HPDE6-E6E7 (cell line): Measurements from ENCODE around the gene CD274.

ENCODE experiments used
- DNase-seq: peaks from one replicate; pipeline ENCODE4 v3.0.0; 2011; ENCODE audit warnings: missing footprints; ENCODE audit errors: extremely low spot score

Gene CD274

DNA sequence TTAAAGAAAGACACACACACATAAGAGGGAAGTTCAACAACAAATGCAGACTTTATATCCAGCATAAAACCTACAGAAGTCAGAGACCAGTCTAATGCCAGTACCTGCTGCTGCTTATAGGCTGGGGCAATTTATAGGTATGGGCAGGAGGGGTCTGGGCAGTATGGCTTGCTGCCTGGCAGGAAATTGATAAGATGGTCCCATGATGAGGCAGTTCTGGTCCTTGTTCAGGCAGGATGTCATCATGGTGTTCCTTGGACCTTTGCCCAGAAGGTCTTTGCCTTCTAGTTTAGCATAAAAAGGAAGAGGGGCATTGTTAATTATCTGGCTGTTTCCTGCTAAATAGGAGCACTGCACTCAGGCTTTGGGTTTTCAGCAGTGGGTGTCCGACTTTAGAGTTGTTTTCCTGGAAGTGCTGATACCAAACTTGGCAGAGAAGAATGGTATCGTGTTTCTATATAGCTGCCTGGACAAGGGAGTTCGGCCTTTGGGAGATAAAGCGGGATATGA, 49.6 kb downstream of the CD274 start:
- DNase-seq: no peak

DNA sequence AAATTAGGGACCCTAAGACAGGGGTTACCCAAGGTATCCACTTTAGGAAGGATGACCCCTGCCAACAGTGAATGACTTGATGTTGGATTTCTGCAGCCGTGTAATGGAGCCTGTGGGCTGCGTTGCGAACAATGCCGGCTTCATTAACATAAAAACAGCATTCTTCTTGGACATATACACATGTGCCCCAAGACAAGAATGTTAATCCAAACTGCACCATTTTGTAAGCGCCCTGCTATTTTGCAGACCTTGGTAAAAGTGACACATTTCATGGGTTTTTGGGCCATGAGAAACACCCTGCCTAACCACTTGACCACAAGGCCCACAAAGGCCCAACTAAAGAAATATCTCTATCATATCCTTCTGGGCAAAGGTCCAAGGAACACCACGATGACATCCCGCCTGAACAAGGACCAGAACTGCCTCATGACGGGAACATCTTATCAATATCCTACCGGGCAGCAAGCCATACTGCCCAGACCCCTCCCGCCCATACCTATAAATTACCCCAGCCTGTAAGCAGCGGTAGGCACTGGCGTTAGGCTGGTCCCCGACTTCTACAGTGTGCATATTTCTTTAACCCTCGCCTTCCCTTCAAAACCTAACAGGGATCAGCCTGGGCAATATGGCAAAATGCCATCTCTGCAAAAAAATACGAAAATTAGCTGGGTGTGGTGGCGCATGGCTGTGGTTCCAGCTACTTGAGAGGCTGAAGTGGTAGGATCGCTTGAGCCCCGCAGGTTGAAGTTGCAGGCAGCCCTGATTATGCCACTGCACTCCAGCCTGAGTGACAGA, 50.3 kb downstream of the CD274 start:
- no peak for DNase-seq

DNA sequence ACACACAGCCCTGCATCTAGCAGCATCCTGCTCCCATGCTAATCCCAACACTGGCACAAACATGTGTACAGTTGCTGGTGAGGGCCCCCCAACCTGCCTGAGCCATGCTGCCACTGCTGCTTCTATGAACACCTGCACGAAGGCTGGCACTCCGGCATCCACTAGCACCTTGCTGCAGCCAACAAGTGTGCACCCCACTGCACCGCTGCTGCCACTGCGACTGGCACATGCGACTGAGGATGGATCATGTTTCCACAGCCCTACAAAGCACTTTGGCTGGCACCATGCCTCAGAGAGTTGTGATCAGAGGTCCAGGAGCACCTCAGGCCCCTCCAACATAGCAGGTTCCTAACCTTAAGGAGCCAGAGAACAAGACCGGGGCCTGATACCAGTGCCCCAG, 52.2 kb downstream of the CD274 start:
- DNase-seq: no peak

DNA sequence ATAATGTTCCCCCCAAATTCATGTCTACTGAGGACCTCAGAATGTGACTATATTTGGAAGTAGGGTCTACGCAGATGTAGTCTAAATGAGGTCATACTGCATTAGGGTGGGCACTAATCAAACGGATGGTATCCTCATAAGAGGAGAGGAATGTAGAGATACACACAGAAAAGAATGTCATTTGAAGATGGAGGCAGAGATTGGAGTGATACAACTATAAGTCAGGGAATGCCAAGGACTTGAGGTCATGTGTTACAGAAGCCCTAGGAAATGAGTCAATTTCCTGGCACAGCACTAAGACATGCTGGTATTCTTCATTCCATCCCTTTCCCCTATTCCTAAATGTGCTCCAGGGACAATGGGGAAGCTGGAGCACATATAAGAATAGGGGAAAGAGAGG, 59.2 kb downstream of the CD274 start:
- no peak for DNase-seq

DNA sequence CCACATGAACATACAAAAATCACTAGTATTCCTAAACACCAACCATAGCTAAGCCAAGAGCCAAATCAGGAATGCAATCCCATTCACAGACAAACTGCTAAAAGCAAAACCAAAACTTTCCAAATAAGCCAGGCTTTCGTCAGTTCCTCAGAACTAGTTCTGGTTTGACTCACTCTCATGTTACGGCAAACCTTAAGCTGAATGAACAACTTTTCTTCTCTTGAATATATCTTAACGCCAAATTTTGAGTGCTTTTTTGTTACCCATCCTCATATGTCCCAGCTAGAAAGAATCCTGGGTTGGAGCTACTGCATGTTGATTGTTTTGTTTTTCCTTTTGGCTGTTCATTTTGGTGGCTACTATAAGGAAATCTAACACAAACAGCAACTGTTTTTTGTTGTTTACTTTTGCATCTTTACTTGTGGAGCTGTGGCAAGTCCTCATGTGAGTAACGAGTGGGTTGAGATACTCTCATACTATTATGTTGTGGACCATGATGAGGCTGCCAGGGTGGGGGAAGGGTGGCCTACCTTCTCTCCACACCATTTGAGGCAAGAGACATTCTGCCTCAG, 60.1 kb downstream of the CD274 start, which contains the start of gene PDCD1LG2:
Gene PDCD1LG2, plus strand, starts transcription at position 172 of the 572 bp plus-strand sequence. CDS start 12,016 bp downstream, outside the sequence.
- no peak for DNase-seq

DNA sequence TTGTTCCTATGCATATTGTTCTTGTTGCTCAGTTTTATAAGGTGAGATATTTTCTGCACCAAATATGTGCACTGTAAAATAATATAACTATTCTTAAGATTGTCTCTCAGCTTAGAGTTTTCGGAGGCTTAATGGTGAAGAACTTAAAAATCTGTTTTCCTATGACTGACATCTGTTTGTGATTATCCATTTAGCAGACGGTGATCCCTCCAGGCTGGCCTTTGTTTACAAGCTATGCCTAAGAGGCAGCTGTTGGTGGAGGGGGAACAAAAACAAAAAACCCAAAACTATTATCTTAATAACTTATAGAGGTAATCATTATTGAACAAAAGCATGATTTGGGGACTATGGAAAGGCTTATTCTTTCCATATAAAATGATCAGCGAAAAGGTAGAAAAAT, 60.6 kb downstream of the CD274 start:
- DNase-seq: no peak

DNA sequence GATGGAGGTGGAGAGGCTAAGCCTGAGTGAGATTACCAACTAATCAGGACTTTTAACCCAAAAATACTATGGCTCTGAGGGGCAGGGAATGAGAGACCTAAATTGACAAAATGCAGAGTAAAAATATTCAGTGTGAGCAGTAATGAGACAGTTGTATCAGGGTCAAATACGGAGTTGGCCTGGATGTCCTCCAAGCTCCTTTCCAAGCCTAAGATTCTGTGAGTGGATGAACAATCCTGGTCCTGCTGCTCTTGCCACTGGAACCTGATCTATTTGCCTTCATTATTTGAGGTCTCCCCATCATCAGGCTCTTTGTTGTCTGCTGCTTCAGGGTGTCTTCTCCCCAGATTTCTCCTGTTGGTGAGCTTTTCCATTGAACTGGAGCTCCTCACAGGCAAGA, 61.1 kb downstream of the CD274 start:
- DNase-seq: no peak

DNA sequence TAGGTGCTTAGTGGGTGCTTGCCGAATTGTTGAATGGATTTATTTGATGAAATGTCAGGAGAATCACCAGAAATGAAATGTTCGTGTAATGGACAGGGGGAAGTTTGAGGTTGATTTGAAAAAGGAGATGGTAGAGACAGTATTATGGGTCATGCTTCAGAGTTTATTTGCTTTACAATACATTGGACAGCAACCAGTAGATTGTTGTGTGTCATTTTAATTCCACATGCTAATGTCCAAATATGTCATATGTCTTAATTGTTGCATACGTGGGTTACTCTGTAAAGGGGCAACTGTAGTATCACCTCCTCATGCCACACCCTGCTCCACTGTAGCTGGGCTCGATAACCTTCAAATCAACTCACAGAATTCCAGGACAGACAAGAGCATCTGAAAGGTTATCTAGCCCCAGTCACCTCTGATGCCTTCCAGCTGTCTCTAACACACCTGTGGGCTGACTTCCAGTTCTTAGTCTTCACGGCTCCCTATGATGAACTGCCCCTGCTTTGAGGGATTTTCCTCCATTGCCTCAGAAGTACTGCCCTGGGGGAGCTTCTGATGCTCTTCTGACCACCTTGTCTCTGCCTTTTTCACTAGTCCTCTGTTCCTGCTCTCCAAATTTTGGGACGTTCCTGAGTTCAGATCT, 61.7 kb downstream of the CD274 start:
- DNase-seq: no peak

DNA sequence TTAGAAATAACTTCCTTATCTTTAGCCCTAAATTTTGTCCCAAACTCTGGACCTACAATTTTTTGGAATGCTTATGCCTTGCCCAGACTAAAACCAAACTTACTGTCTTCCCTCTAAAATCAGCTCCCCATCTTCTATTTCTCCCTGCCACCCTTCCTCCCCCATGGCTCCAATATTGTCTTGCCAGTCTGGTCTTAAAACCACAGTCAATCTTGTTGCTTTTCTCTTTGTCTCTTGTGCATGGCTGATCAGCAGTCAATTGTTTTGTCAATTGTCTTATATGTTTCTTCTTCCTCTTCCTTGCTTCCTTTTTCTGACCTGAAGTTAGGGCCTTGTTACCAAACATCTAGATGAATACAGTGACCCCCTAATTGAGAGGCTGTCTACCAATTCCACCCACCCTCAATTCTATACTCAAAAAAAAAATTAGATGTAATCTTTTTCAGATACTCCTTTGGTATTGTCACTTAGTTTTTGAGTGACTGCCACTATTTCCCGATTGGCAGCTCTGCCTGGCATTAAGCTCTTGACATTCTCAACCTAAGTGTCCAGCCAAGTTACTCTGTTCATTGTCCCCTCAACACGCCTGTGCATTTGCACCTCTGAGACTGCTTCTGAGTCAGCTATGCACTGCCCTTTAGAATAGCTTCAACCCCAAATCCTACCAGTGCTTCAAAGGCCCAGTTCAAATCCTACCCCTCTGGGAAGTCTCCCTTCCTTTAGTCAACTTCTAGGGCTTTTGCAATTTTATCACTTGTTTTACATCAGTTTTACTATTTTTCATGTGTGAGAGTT, 62.5 kb downstream of the CD274 start:
- DNase-seq: no peak

DNA sequence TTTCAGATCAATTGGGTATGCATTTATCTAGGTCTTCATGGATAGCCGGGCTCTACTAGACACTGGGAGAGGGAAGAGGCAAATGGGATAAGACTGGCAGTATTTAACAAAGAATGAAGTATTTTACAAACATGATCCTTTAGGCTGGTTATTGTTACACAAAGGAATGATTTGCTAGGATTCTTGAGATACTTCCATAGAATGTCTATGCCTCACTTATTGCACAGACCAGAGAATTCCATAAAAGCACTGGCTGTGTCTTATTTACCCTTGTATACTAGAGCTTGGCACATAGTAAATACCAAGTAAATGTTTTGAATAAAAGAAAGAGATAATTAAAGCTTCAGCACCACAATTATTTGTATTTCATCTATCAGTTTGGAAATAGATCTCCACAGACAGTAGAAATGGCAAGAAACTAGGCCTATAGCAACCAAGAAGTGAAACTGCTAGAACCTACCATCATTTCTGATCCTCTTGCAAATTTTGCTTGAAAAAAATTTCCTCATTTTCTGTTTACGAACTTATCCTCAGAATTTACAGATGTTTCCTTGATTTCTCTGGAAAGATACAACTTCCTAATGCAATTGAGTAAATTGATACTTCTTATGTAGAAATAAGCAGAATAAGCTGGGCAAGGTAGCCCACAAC, 63.7 kb downstream of the CD274 start:
- DNase-seq: no peak

DNA sequence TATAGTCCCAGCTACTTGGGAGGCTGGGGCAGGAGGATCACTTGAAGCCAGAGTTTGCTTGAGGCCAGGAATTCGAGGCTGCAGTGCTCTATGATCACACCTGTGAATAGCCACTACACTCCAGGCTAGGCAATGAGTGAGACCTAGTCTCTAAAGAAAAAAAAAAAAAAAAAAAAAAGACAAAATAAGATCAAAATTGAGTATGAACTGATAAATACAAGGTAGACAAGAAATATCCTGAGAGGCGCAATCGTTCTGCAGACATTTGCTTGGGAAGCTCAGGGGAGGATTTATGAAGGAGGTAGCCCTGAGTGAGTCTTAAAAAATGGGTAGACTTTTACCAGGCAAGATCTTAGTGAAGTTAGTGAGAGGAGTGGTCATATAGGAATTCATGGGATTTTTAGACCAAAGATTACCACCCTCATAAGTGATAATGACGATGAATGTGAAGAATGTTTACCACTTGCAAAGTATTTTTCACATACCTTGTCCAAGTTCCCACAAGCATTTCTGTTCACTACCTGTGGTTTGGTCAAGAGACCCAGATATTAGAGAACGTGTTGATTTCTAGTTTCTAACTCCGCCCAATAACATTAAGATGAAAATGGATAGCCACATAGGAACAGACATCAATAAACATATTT, 64.4 kb downstream of the CD274 start:
- DNase-seq: no peak

DNA sequence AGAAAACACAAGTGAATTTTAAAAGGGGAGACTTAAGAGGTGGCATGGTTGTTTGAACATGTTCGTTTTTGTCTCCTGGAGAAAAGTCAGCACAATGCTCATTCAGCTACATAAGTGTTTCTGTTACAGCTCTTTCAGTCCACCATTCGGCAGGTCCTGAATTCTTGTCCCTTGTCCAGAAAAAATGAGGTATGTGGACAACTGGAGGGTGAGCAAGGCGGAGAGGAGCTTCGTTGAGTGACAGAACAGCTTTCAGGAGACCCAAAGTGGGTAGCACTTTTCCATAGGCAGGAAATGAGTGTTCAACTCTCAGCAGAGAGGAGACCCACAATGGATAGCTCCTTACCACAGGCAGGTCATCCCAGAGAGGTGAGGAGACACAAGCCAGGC, 64.9 kb downstream of the CD274 start:
- no peak for DNase-seq

DNA sequence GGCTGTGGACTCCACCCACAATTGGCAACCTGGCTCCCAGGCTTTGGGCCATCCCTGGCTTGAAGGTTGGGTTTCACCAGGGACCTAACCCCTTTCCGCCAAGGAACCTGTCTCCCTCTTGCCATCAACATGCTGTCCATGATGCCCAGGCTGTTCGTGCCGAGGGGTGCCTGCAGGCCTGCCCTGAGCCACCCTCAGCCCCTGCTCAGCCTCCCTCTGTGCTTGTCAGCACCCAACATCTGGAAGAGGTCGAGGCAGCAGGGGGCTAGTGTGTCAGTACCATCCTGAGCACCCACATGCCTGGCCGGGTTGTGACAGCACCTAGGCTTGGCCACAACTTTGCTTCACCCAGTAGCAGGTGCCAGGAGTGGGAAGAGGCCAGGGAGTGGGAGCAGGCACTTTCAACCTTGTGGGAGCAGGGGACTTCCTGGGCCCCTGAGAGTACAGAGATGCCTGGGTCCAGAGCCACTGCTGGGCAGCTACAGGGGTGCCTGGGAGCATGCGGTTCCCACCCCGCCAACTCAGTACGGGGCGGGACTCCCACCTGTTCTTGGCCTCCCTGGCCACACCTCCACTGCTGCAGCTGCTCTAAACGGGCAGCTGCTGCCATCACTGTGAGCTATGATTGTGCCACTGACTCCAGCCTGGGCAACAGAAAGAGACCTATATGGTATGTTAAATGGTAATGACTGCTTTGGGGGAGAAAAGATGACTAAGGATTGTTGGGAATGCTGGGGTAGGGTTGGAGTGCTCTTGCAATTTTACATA, 66.3 kb downstream of the CD274 start:
- no peak for DNase-seq

DNA sequence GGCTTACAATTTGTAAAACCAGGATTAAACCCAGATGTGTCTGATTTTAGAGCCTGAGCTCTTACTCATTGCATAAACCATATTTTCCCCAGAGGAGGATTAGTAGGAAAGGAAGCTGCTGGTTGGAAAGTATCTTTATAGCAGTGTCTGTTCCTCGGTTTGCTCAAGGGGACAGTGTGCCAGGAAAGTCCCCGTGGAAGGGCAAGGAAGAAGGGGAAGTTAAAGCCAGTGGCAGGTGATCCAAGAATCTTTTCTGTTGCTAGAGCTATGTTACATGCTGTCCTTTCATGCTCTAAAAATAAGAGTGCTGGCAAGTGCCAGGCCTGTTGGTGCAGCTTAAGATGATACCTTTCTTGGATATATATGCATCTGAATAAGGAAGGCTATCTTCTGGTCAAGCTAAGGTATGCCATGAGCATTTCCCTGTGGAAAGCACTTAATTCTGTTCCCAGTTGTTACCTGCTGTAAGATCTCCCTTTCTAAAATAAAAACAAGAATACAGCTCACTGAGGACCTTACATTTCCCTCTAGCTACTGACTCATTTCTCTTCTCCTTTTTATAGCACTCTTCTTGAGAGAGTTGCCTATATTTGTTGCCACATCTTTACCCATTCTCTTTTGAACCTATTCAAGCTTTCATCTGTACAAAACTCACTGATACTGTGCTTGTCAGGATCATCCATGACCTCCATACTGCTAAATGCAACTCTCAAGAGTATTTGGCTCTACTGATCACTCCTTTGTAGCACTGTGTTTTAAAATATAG, 68.0 kb downstream of the CD274 start:
- DNase-seq: no peak

DNA sequence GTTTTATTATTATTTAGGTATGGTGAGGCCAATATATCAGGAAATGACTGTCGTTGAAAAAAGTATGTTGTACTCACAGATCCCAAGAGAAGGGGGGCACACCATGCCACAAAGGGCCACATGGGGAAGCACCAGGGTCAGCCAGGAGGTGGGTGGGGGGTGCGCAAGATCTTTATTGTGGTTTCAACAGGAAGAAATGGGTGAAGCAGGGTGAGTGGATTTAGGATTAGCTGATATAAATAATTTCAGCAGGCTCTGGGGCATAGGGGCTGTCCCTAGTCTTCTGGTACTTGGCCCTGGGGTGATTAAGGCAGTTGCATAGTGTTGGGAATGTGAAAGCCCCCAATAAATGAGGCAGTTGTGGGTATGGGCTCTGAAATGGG, 68.6 kb downstream of the CD274 start:
- no peak for DNase-seq
